Activated CD8-positive, alpha-beta T cell treated with anti-CD3 and anti-CD28 coated beads for 36 hours (primary cell): ENCODE data around the gene SMAD3. TPM values are rescaled to one million over a fixed set of nuclear protein-coding genes. Genes with fewer than 3 reads are reported as not detected.
A peak's percentile ranks its signal among the peaks of the same experiment; 100 is the strongest.

Experiments
- ATAC-seq: fragments of 200-7000 bp; cut with Tn5 transposase; one replicate; pipeline ENCODE4 v1.10.0; 2021; ENCODE audit warnings: mild to moderate bottlenecking, moderate library complexity
- CTCF ChIA-PET: fragments of 350-600 bp; sonication (Branson Sonifier 250); formaldehyde crosslinking; loops from one replicate; lab custom pipeline; 2021; ENCODE audit warnings: antibody characterized with exemption; lab: Charles Lee
- POLR2A ChIA-PET: fragments of 350-600 bp; sonication (Branson Sonifier 250); formaldehyde crosslinking; loops from one replicate; lab custom pipeline; 2021; ENCODE audit warnings: antibody characterized with exemption; lab: Charles Lee
- DNase-seq: peaks from one replicate; pipeline ENCODE4 v3.0.0-alpha.2; 2020
- H3K27ac Mint-ChIP-seq: one replicate; pipeline ENCODE4 v1.8.0; 2021; ENCODE audit warnings: mild to moderate bottlenecking, mixed read lengths
- H3K27me3 Mint-ChIP-seq: one replicate; pipeline ENCODE4 v1.8.0; 2021; ENCODE audit warnings: mixed read lengths
- H3K36me3 Mint-ChIP-seq: one replicate; pipeline ENCODE4 v1.8.0; 2021; ENCODE audit warnings: low read depth, mixed read lengths
- H3K4me1 Mint-ChIP-seq: one replicate; pipeline ENCODE4 v1.8.0; 2021; ENCODE audit warnings: low read depth, mixed read lengths
- H3K4me3 Mint-ChIP-seq: one replicate; pipeline ENCODE4 v1.8.0; 2021; ENCODE audit warnings: mild to moderate bottlenecking, moderate library complexity, mixed read lengths
- H3K9me3 Mint-ChIP-seq: one replicate; pipeline ENCODE4 v1.8.0; 2021; ENCODE audit warnings: mixed read lengths
- CTCF ChIP-seq: fragments of 200-600 bp; IDR thresholded peaks from one replicate; pipeline ENCODE4 v1.8.0; 2022; ENCODE audit warnings: antibody characterized with exemption, mild to moderate bottlenecking
- intact Hi-C: fragments of 100-400 bp; cut with micrococcal nuclease; formaldehyde crosslinking; loops from one replicate; pipeline ENCODE4 v1.10.0; 2022
- total RNA-seq, 2 experiments: library from RNA; stranded (reverse); gene quantifications; one replicate each; pipeline ENCODE4 v1.2.3, GENCODE V29; 2021

SMAD3 gene
- total RNA-seq, 2 experiments from 2014 or later: 22.3 to 24.7 TPM

DNA sequence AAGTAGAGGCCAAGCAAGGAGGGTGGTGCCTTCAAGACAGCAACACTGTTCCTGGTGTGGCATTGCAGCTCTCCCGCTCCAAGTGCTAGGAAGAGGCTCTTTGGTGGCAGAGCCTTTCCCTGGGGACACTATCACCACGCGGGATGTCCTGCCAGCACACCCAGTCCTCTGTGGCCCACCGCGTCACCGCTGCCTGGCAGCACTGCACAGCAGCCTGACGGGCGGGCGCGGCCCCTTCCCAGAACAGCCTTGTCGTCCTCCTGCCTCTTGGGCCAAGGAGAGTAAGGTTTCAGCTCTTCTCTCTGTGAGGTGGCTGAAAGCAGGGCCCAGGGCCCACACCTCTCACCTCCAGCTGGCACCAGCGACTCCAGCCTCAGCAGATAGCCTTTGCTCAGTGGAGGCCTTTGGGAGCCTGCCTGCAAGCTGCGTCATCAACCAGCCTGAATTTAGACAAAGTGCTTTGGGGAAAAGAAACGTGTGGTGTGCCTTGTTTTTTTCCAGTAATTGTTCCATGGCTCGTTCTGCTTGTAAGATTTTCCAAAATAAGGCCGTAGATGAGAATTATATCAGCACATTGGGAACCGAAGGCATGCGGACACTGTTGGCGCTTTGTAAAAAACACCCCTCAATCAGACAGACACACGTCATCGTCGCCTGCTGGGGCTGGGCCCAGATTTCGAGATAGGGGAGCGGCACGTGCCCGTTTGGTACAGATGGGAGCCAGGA lies 124.1 kb downstream of the SMAD3 start:
- peaks cover 19% of the 10 kb centered on the region for H3K4me1 Mint-ChIP-seq
- H3K9me3 Mint-ChIP-seq: no peaks in the 10 kb centered on the region
- no peak overlapping the region for H3K27ac Mint-ChIP-seq
- intact Hi-C loops: no loop called here
- no peak for DNase-seq
- no peak for ATAC-seq
- ChIA-PET POLR2A (interaction anchor here (0.9 kb wide), 1 partner anchor 13 kb away, joined by 3 read pairs; no protein-coding TSS in a partner anchor), CTCF (interaction anchor here (1.1 kb wide), 1 partner anchor 268 kb away, joined by 3 read pairs; no protein-coding TSS in a partner anchor)
- H3K4me3 Mint-ChIP-seq: no peak overlapping the region
- peaks cover 37% of the 10 kb centered on the region for H3K36me3 Mint-ChIP-seq
- no peaks in the 10 kb centered on the region for H3K27me3 Mint-ChIP-seq
- no peak for TF ChIP-seq CTCF

DNA sequence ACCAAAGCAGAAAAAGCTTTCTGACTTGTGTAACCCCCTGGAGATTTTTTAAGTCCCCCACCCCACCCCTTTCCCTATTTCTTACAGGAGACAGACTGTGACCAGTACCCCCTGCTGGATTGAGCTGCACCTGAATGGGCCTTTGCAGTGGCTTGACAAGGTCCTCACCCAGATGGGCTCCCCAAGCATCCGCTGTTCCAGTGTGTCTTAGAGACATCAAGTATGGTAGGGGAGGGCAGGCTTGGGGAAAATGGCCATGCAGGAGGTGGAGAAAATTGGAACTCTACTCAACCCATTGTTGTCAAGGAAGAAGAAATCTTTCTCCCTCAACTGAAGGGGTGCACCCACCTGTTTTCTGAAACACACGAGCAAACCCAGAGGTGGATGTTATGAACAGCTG lies 124.9 kb downstream of the SMAD3 start:
- no peak overlapping the region for H3K27ac Mint-ChIP-seq
- no peaks in the 10 kb centered on the region for H3K27me3 Mint-ChIP-seq
- peaks cover 16% of the 10 kb centered on the region for H3K4me1 Mint-ChIP-seq
- peaks cover 41% of the 10 kb centered on the region for H3K36me3 Mint-ChIP-seq
- CTCF ChIA-PET: no interaction called here
- no peaks in the 10 kb centered on the region for H3K9me3 Mint-ChIP-seq
- ATAC-seq (no peak), DNase-seq (no peak)
- intact Hi-C loops: no loop called here
- TF ChIP-seq CTCF: no peak
- POLR2A ChIA-PET: no interaction called here
- H3K4me3 Mint-ChIP-seq: no peak overlapping the region

GRCh38 chr15:67190813-67191212 lies 125.4 kb downstream of the SMAD3 start:
- no peak for TF ChIP-seq CTCF
- CTCF ChIA-PET: interaction anchor here (1.1 kb wide), 1 partner anchor 9 kb away, joined by 3 read pairs; no protein-coding TSS in a partner anchor
- H3K4me3 Mint-ChIP-seq: no peak overlapping the region
- intact Hi-C loops: no loop called here
- ATAC-seq (no peak), DNase-seq (no peak)
- H3K36me3 Mint-ChIP-seq: peaks cover 41% of the 10 kb centered on the region
- H3K9me3 Mint-ChIP-seq: no peaks in the 10 kb centered on the region
- no peak overlapping the region for H3K27ac Mint-ChIP-seq
- H3K27me3 Mint-ChIP-seq: no peaks in the 10 kb centered on the region
- POLR2A ChIA-PET: interaction anchor here (0.9 kb wide), 1 partner anchor 24 kb away, joined by 3 read pairs; no protein-coding TSS in a partner anchor
- peaks cover 11% of the 10 kb centered on the region for H3K4me1 Mint-ChIP-seq

DNA sequence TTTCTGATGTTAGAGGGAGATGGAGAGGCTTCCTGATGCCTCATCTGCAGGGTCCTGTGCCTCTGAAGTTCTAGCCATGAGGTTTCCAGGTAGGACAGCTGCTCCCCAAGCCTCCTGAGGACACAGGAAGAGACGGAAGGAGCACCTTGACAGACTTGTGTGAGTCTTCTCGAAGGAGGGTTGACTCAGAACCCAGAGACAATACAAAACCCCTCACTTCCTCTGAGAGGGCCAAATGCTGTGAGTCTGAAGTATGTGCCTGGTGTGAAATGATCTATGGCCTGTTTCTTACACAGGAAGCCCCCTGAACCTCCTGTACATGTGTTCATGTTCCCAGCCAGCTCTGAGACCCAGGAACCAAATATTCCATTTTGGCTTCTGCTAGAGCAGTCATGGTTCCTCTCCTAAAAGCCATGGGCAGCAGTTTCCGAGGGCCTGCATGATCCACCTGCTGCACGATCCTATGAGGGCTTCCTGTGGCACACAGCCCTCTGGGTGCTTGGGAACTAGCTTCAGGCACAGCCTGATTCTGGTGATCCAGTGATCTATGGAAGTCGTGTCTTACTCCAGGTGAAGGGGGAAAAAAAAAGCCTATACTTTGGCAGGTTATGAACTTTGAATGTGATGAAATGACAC lies 126.9 kb downstream of the SMAD3 start:
- TF ChIP-seq CTCF: no peak
- peak overlapping the region; percentile 76 for H3K27ac Mint-ChIP-seq
- peaks cover 46% of the 10 kb centered on the region for H3K36me3 Mint-ChIP-seq
- intact Hi-C loops: no loop called here
- no peak for DNase-seq
- peak; percentile 42 for ATAC-seq
- H3K27me3 Mint-ChIP-seq: no peaks in the 10 kb centered on the region
- peaks cover 7% of the 10 kb centered on the region for H3K4me1 Mint-ChIP-seq
- POLR2A ChIA-PET: interaction anchor here (0.6 to 1.0 kb wide), 3 partner anchors 14 to 21 kb away, joined by 3 to 5 read pairs (median 3); no protein-coding TSS in a partner anchor
- CTCF ChIA-PET: interaction anchor here (1.1 kb wide), 1 partner anchor 8 kb away, joined by 3 read pairs; no protein-coding TSS in a partner anchor
- H3K9me3 Mint-ChIP-seq: no peaks in the 10 kb centered on the region
- H3K4me3 Mint-ChIP-seq: no peak overlapping the region
